GM18867 (cell line): Measurements from ENCODE around the gene MVK.

Source experiments
- ATAC-seq: cut with Tn5 transposase; IDR thresholded peaks from one replicate; pipeline ENCODE4 v1.9.1; 2021; ENCODE audit warnings: mild to moderate bottlenecking, moderate library complexity; ENCODE audit not compliant: unreplicated experiment

Gene MVK

GRCh38 chr12:109563291-109564284 lies 10.0 kb upstream of the MVK start:
- no peak for ATAC-seq

GRCh38 chr12:109566424-109566823 lies 7.2 kb upstream of the MVK start:
- ATAC-seq, result no peak

GRCh38 chr12:109567296-109567695 lies 6.3 kb upstream of the MVK start:
- ATAC-seq, result no peak

- ATAC-seq, result no peak
These were observed 5.6 kb upstream of the MVK start for GRCh38 chr12:109567967-109568366.

GRCh38 chr12:109568486-109568885 lies 5.1 kb upstream of the MVK start:
- no peak for ATAC-seq

GRCh38 chr12:109571773-109572505 lies 1.7 kb upstream of the MVK start:
- no peak for ATAC-seq

- ATAC-seq, result no peak
These were observed 1.1 kb upstream of the MVK start for GRCh38 chr12:109572506-109572845.

GRCh38 chr12:109573914-109574244 lies 285 bp downstream of the MVK start:
- no peak for ATAC-seq

- ATAC-seq, result no peak
These were observed 2.1 kb downstream of the MVK start for GRCh38 chr12:109575683-109576082.

- ATAC-seq, result no peak
These were observed 3.7 kb downstream of the MVK start for GRCh38 chr12:109577311-109577710.

GRCh38 chr12:109578330-109578927 lies 4.8 kb downstream of the MVK start:
- no peak for ATAC-seq

GRCh38 chr12:109579639-109580038 lies 6.0 kb downstream of the MVK start:
- no peak for ATAC-seq

GRCh38 chr12:109580272-109580671 lies 6.7 kb downstream of the MVK start:
- no peak for ATAC-seq

GRCh38 chr12:109580684-109581333 lies 7.2 kb downstream of the MVK start:
- no peak for ATAC-seq

GRCh38 chr12:109581334-109581691 lies 7.7 kb downstream of the MVK start:
- ATAC-seq, result no peak

- ATAC-seq, result no peak
These were observed 8.3 kb downstream of the MVK start for GRCh38 chr12:109581856-109582255.

- ATAC-seq, result no peak
These were observed 9.0 kb downstream of the MVK start for GRCh38 chr12:109582636-109583035.

GRCh38 chr12:109583733-109584132 lies 10.1 kb downstream of the MVK start:
- no peak for ATAC-seq

GRCh38 chr12:109586385-109587296 lies 13.0 kb downstream of the MVK start:
- ATAC-seq, result no peak

- ATAC-seq, result no peak
These were observed 14.3 kb downstream of the MVK start for GRCh38 chr12:109587921-109588320.
